Stimulated activated naive CD8-positive, alpha-beta T cell treated with anti-CD3 and anti-CD28 coated beads, Interleukin-15, Interleukin-2, amounts not matched to agents 100 ng/mL and 50 ng/mL, for 24 hours (primary cell): Measurements from ENCODE around the gene GDPD3.

Experiments
- H3K27ac Mint-ChIP-seq: one replicate; pipeline ENCODE4 v1.8.0; 2021; ENCODE audit warnings: mild to moderate bottlenecking, mixed read lengths
- H3K27me3 Mint-ChIP-seq: one replicate; pipeline ENCODE4 v1.8.0; 2021; ENCODE audit warnings: mixed read lengths
- H3K36me3 Mint-ChIP-seq: one replicate; pipeline ENCODE4 v1.8.0; 2021; ENCODE audit warnings: low read depth, mixed read lengths
- H3K4me1 Mint-ChIP-seq: one replicate; pipeline ENCODE4 v1.8.0; 2021; ENCODE audit warnings: low read depth, mixed read lengths
- H3K4me3 Mint-ChIP-seq: one replicate; pipeline ENCODE4 v1.8.0; 2021; ENCODE audit warnings: mild to moderate bottlenecking, mixed read lengths
- H3K9me3 Mint-ChIP-seq: one replicate; pipeline ENCODE4 v1.8.0; 2021; ENCODE audit warnings: mixed read lengths

The GDPD3 gene

DNA sequence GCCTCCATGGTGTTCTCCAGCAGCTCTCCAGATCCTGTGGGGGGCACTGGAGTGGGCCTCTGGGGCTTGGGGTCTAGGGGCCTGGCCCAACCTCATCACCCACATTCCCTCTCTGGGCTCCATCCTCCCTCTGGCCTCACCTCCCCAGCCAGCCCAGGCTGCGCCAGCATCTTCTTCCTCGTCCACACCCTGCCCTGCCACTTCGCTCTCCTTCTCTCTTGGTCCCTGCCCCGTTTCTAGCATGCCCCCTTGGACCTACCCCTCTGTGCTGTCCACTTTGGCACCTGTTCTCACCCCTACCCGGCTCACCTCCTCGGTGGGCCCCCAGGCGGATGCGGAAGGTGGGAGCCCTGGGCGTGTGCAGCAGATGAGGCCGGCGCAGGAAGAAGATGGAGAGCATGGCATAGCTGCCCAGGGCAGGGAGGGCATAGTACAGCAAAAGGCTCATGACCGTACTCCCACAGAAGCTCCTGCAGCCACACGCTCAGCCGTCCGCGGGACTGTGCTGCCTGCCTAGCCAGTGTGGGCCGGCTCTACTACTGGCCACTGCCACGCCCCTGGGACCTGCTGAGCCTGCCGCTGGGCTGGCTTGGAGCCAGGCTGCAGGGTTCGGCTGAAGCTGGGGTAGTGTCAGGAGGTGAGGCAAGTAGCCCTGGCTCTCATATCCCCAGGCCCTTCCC is at the start of gene GDPD3:
GDPD3 (minus strand) TSS at position 507 of the 680 bp plus-strand sequence; CDS start at position 448, 59 bp downstream.
- Mint-ChIP-seq H3K9me3 (no peaks in the 10 kb centered on the region), H3K4me1 (peaks cover 5% of the 10 kb centered on the region), H3K27ac (peak within 1 kb of the TSS; percentile 2), H3K4me3 (no peak within 1 kb of the TSS), H3K36me3 (peaks cover 6% of the 10 kb centered on the region), H3K27me3 (no peaks in the 10 kb centered on the region)

DNA sequence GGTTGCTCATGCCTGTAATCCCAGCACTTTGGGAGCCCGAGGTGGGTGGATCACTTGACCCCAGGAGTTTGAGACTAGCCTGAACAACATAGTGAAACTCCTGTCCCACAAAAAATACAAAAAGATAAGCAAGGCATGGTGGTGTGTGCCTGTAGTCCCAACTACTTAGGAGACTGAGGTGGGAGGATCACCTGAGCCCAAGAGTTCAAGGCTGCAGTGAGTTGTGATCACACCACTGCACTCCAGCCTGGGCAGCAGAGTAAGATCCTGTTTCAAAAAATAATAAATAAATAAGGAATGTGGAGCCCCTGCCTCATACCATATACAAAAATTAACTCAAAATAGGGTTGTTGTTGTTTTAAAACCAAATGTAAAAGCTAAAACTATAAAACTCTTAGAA is 43.9 kb upstream of the GDPD3 start:
- no peak overlapping the region for H3K27ac Mint-ChIP-seq
- no peak overlapping the region for H3K4me3 Mint-ChIP-seq
- H3K4me1 Mint-ChIP-seq: peaks cover under 1% of the 10 kb centered on the region
- H3K36me3 Mint-ChIP-seq: no peaks in the 10 kb centered on the region
- no peaks in the 10 kb centered on the region for H3K9me3 Mint-ChIP-seq
- H3K27me3 Mint-ChIP-seq: no peaks in the 10 kb centered on the region

GRCh38 chr16:30155188-30155587 is 41.9 kb upstream of the GDPD3 start:
- no peaks in the 10 kb centered on the region for H3K4me1 Mint-ChIP-seq
- H3K36me3 Mint-ChIP-seq: no peaks in the 10 kb centered on the region
- H3K9me3 Mint-ChIP-seq: no peaks in the 10 kb centered on the region
- H3K27me3 Mint-ChIP-seq: no peaks in the 10 kb centered on the region
- H3K4me3 Mint-ChIP-seq: no peak overlapping the region
- no peak overlapping the region for H3K27ac Mint-ChIP-seq

DNA sequence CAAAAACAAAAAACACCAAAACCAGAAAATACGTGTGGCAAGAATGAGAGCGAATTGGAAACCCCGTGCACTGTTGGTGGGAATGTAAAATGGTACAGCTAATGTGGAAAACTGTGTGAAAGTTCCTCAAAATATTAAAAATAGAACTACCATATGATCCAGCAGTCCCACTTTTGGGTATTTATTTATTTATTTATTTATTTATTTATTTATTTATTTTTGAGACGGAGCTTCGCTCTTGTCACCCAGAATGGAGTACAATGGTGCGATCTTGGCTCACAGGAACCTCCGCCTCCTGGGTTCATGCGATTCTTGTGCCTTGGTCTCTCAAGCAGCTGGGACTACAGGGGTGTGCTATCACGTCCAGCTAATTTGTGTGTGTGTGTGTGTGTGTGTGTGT is 39.2 kb upstream of the GDPD3 start:
- Mint-ChIP-seq H3K27me3 (no peaks in the 10 kb centered on the region), H3K36me3 (peaks cover 7% of the 10 kb centered on the region), H3K9me3 (peaks cover 4% of the 10 kb centered on the region), H3K27ac (no peak overlapping the region), H3K4me1 (no peaks in the 10 kb centered on the region), H3K4me3 (no peak overlapping the region)

DNA sequence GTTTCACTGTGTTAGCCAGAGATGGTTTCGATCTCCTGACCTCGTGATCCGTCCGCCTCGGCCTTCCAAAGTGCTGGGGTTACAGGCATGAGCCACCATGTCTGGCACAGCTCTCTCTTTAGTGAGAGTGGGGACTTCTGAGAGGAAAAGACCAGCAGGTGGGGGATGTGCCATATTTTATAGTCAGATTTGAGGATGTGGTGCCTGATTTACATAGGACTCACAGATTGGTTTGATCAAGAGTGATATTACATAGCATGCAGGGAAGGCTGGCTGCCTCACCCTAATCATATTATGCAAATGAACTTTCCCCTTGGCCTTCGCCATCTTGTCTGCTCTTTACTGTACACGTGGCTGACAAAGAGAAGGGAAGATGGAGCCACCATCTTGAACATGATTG is 37.8 kb upstream of the GDPD3 start:
- H3K36me3 Mint-ChIP-seq: peaks cover 7% of the 10 kb centered on the region
- peaks cover 4% of the 10 kb centered on the region for H3K9me3 Mint-ChIP-seq
- H3K4me1 Mint-ChIP-seq: no peaks in the 10 kb centered on the region
- no peaks in the 10 kb centered on the region for H3K27me3 Mint-ChIP-seq
- H3K4me3 Mint-ChIP-seq: no peak overlapping the region
- no peak overlapping the region for H3K27ac Mint-ChIP-seq

GRCh38 chr16:30149250-30149930 is 36.1 kb upstream of the GDPD3 start:
- H3K36me3 Mint-ChIP-seq: peaks cover 7% of the 10 kb centered on the region
- H3K27ac Mint-ChIP-seq: no peak overlapping the region
- no peak overlapping the region for H3K4me3 Mint-ChIP-seq
- no peaks in the 10 kb centered on the region for H3K27me3 Mint-ChIP-seq
- no peaks in the 10 kb centered on the region for H3K4me1 Mint-ChIP-seq
- H3K9me3 Mint-ChIP-seq: peaks cover 4% of the 10 kb centered on the region

DNA sequence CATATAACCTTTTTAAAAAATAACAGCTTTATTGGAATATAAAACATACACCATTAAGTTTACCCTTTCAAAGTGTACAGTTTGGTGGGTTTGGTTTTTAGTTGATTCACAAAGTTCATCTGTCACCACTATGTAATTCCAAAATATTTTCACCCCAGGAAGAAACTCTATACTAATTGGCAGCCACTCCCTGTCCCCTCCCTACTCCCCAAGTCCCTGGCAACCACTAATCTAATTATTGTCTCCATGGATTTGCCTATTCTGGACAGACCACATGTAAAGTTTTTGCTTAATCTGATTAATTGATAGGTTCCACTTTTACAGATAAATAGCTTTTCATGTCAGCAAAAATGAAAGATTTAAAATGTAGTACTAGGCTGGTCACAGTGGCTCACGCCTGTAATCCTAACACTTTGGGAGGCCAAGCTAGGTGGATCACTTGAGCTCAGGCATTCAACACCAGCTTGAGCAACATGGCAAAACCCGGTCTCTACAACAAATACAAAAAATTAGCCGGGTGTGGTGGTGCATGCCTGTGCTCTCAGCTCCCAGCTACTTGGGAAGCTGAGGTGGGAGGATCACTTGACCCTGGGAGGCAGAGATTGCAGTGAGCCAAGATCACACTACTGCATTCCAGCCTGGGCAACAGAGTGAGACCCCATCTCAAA is 34.6 kb upstream of the GDPD3 start:
- no peak overlapping the region for H3K4me3 Mint-ChIP-seq
- peaks cover 6% of the 10 kb centered on the region for H3K4me1 Mint-ChIP-seq

GRCh38 chr16:30145657-30146056 is 32.3 kb upstream of the GDPD3 start:
- no peaks in the 10 kb centered on the region for H3K27me3 Mint-ChIP-seq
- peaks cover 7% of the 10 kb centered on the region for H3K36me3 Mint-ChIP-seq
- H3K27ac Mint-ChIP-seq: no peak overlapping the region
- H3K4me1 Mint-ChIP-seq: peaks cover 13% of the 10 kb centered on the region
- H3K4me3 Mint-ChIP-seq: no peak overlapping the region
- peaks cover 4% of the 10 kb centered on the region for H3K9me3 Mint-ChIP-seq

More for the DNA sequence above, 34.6 kb upstream of the GDPD3 start:
- H3K36me3 Mint-ChIP-seq: peaks cover 7% of the 10 kb centered on the region
- no peaks in the 10 kb centered on the region for H3K27me3 Mint-ChIP-seq
- H3K9me3 Mint-ChIP-seq: peaks cover 4% of the 10 kb centered on the region
- no peak overlapping the region for H3K27ac Mint-ChIP-seq

- H3K4me3 Mint-ChIP-seq: no peak overlapping the region
- H3K9me3 Mint-ChIP-seq: peaks cover 4% of the 10 kb centered on the region
- H3K36me3 Mint-ChIP-seq: peaks cover 7% of the 10 kb centered on the region
- H3K27ac Mint-ChIP-seq: no peak overlapping the region
- H3K27me3 Mint-ChIP-seq: no peaks in the 10 kb centered on the region
- H3K4me1 Mint-ChIP-seq: peaks cover 15% of the 10 kb centered on the region
Observed at GRCh38 chr16:30144917-30145316, 31.6 kb upstream of the GDPD3 start.

DNA sequence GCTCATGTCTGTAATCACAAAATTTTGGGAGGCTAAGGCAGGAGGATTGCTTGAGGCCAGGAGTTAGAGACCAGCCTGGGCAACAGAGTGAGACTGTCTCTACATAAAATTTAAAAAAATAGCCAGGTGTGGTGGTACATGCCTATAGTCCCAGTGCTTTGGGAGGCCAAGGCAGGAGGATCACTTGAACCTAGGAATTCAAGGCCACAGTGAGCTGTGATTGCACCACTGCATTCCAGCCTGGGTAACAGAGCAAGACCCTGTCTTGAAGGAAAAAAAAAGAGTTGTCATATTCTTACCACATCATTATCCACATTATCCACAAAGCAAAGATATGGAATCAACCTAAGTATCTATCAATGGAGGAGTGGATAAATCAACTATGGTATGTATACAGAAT is 30.7 kb upstream of the GDPD3 start:
- Mint-ChIP-seq H3K4me3 (no peak overlapping the region), H3K27me3 (no peaks in the 10 kb centered on the region), H3K9me3 (no peaks in the 10 kb centered on the region), H3K4me1 (peaks cover 22% of the 10 kb centered on the region), H3K27ac (no peak overlapping the region), H3K36me3 (peaks cover under 1% of the 10 kb centered on the region)

GRCh38 chr16:30143347-30143702 is 30.0 kb upstream of the GDPD3 start:
- Mint-ChIP-seq H3K36me3 (no peaks in the 10 kb centered on the region), H3K27ac (peak overlapping the region; percentile 43), H3K9me3 (no peaks in the 10 kb centered on the region), H3K27me3 (no peaks in the 10 kb centered on the region), H3K4me1 (peaks cover 22% of the 10 kb centered on the region), H3K4me3 (no peak overlapping the region)

DNA sequence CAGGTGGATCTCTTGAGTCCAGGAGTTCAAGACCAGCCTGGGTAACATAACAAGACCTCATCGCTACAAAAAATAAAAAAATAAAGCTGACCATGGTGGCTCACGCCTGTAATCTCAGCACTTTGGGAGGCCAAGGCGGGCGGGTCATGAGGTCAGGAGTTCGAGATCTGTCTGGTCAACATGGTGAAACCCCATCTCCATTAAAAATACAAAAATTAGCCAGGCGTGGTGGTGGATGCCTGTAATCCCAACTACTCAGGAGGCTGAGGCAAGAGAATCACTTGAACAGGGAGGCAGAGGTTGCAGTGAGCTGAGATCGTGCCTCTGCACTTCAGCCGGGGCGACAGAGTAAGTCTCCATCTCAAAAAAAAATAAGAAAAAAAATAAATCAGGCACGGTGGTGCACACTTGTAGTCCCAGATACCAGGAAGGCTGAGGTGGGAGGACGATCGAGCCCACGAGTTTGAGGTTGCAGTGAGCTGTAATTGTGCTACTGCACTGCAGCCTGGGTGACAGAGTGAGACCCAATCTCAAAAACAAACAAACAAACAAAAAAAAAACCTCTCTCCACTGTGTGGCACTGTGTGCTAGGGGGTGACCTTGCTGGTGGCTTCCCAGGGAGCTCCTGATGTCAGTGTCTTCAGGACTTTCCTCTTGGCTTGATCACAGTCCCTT is 29.5 kb upstream of the GDPD3 start:
- H3K27me3 Mint-ChIP-seq: no peaks in the 10 kb centered on the region
- H3K4me3 Mint-ChIP-seq: no peak overlapping the region
- no peaks in the 10 kb centered on the region for H3K9me3 Mint-ChIP-seq
- H3K36me3 Mint-ChIP-seq: no peaks in the 10 kb centered on the region
- H3K27ac Mint-ChIP-seq: no peak overlapping the region
- H3K4me1 Mint-ChIP-seq: peaks cover 22% of the 10 kb centered on the region

DNA sequence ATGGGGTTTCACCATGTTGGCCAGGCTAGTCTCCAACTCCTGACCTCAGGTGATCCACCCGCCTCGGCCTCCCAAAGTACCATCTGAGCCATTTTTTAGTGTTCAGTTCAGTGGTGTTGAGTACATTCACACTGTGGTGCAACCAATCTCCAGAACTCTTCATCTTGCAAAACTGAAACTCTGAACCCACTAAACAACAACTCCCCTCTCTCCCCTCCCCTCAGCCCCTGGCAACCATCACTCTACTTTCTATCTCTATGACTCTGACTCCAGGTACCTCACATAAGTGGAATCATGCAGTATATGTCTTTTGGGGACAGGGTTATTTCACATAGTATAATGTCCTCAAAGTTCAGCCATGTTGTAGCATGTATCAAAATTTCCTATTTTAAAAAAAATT is 28.4 kb upstream of the GDPD3 start:
- Mint-ChIP-seq H3K27me3 (no peaks in the 10 kb centered on the region), H3K9me3 (no peaks in the 10 kb centered on the region), H3K27ac (no peak overlapping the region), H3K36me3 (no peaks in the 10 kb centered on the region), H3K4me1 (peaks cover 22% of the 10 kb centered on the region), H3K4me3 (no peak overlapping the region)

DNA sequence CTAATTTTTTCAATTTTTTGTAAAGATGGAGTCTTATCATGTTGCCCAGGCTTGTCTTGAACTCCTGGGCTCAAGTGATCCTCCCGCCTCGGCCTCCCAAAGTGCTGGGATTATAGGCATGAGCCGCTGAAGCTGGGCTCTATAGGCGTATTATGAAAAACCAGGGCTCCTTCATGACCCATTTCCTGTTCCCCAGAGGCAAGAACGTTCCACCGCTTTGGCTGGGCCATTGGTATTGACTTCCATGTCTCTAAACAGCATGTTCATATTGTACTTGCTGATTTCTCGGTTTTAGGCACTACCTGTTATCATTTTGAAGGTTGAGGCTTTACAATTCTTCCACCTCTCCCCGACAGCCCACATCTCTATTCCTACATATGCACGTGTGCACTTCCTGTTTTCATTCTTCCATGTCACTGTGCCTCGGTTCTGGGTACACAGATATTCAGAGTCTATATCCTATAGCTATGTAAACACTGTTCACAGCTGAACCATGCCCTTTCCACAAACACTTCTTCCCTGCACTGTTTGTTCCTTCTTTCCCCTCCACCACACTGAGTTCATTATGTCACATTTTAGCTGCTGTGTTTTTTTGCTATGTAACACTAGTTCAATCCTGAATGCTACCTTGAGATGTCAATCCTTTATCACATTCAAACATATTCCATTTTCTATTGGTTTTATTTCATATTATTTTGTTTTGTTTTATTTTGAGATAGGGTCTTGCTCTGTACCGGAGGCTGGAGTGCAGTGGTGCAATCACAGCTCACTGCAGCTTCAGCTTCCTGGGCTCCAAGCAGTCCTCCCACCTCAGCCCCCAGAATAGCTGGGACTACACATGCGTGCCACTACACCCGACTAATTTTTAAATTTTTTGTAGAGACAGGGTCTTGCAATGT is 26.5 kb upstream of the GDPD3 start:
- Mint-ChIP-seq H3K9me3 (no peaks in the 10 kb centered on the region), H3K27ac (peak overlapping the region; percentile 72), H3K27me3 (no peaks in the 10 kb centered on the region), H3K36me3 (no peaks in the 10 kb centered on the region), H3K4me1 (peaks cover 22% of the 10 kb centered on the region), H3K4me3 (peak overlapping the region; percentile 1)
